Adrenal gland (tissue), 12 donors: ENCODE measurements around the gene PARD6G. TPM values are rescaled to one million over a fixed set of nuclear protein-coding genes. Genes with fewer than 3 reads are reported as not detected.

Experiments
- DNase-seq, 7 donors: peaks; one replicate each; pipeline ENCODE4 v3.0.0-alpha.2; 2019 to 2020
- H3K27ac ChIP-seq, 5 donors: fragments of 200-600 bp; sonication (generic) in 4 of 5; 1 replicate in 3 of 5; 2 replicates in 2 of 5; pipeline versions ENCODE4 v1.5.1 to v1.8.0; 2016 to 2020; ENCODE audit warnings: mild to moderate bottlenecking in 1 of 5
- H3K27me3 ChIP-seq: fragments of 200-600 bp; 2 replicates; pipeline ENCODE4 v1.8.0; 2021
- H3K36me3 ChIP-seq, 2 donors: fragments of 200-600 bp; replicated peaks in 1 of 2; 1 replicate in 1 of 2; 2 replicates in 1 of 2; pipeline versions ENCODE4 v1.5.1 to v1.8.0; 2018 to 2022
- H3K4me1 ChIP-seq, 2 donors: fragments of 200-600 bp; replicated peaks in 1 of 2; 1 replicate in 1 of 2; 2 replicates in 1 of 2; pipeline versions ENCODE4 v1.5.1 to v1.8.0; 2018 to 2021
- H3K4me3 ChIP-seq, 4 donors: fragments of 200-600 bp; sonication (generic) in 3 of 4; one replicate each; pipeline ENCODE4 v1.5.1; 2016 to 2018
- H3K9me3 ChIP-seq, 3 donors: fragments of 200-600 bp; sonication (generic) in 1 of 3; replicated peaks in 1 of 3; 1 replicate in 2 of 3; 2 replicates in 1 of 3; pipeline versions ENCODE4 v1.5.1 to v1.8.0; 2016 to 2021
- POLR2A ChIP-seq, 2 donors: fragments of 450-650 bp; IDR thresholded peaks; one replicate each; pipeline ENCODE4 v1.6.1; 2017; ENCODE audit warnings: antibody characterized with exemption in 2 of 2, mild to moderate bottlenecking in 2 of 2, moderate library complexity in 1 of 2
- WGBS, 4 donors: extraction: QIAGEN DNeasy Blood & Tissue Kit in 2 of 4; methylation state at CpG; one replicate each; pipeline versions ENCODE4 v1.1.5 to v1.1.7; 2013 to 2017; 5-methylcytosine and 5-hydroxymethylcytosine counted together
- intact Hi-C, 2 donors: fragments of 100-400 bp; cut with DNase I; formaldehyde crosslinking; loops; one replicate each; pipeline versions ENCODE4 v1.14.1 to v1.15.0; 2022 to 2023
- polyA plus RNA-seq, 3 donors: library from polyadenylated mRNA; stranded (reverse); fragments of 200-250 nt in 2 of 3; fragments of 350-450 nt in 1 of 3; fragmentation: Illumina TruSeq in 1 of 3; extraction: RNeasy Lipid Tissue Mini Kit (QIAGEN cat#74804) in 1 of 3; gene quantifications; one replicate each; pipeline ENCODE4 v1.2.3, GENCODE V29; 2013 to 2014
- total RNA-seq, 9 donors: library from RNA; depleted of rRNA in 4 of 9; stranded (reverse); fragments of >200 nt in 4 of 9; fragments of 120-200 nt in 1 of 9; fragmentation: NEBNext Ultra II Directional in 1 of 9; extraction: Animal tissue kit (Norgen Biotek cat#: 25700) in 1 of 9; gene quantifications; one replicate each; pipeline versions ENCODE4 v1.1.0 to v1.2.4, GENCODE V29; 2013 to 2023
- TF ChIP-seq, protein P1 (sequence below), 6 experiments: fragments of 450-650 bp in 4 of 6; fragments of 200-600 bp in 2 of 6; sonication (generic) in 1 of 6; IDR thresholded peaks; 1 replicate in 5 of 6; 2 replicates in 1 of 6; pipeline versions ENCODE4 v1.5.1 to v1.8.0; 2016 to 2021; ENCODE audit warnings: antibody characterized with exemption in 6 of 6, mild to moderate bottlenecking in 2 of 6, moderate library complexity in 1 of 6
- donor health status: healthy with polysubstance abuse.
- donor health status: Bipolar disorder and iron deficiency.
- donor health status: DM: yes; HTN: yes; CAD: no.
- donor health status: DM: no; HTN: no; CAD: no.
- donor health status: DM: no; HTN: no; CAD: no.
- donor health status: DM: yes; HTN: yes; CAD: no.

The PARD6G gene
- total and polyA plus RNA-seq, 12 donors, result 0.95 to 4.3 (median 2.3) TPM

DNA sequence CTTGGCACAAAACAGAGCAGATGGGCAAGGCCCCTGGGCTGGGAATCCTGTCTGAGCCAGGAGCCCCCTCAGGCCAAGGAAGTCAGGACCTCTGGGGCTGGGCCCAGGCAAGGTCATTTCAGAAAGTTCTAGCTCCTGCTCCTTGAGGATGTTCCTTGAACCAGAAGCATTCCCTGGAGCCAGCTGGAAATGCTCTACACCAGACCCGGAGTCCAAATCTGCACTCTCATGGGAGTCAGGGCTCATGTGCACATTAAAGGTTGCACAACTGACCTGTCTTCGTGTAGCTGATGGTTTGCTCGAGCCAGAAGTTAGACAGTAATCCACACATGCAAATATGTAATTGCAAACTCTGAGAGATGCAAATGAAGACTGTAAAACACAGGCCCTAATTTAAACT lies 18.0 kb downstream of the PARD6G start:
- no peak overlapping the region for H3K4me3 ChIP-seq
- no peak overlapping the region for H3K27ac ChIP-seq
- WGBS, 4 donors, result 62 to 78% (median 69%) methylated on average over 3 of the region's 3 CpGs
- no peaks in the 10 kb centered on the region for H3K9me3 ChIP-seq
- peak in 2 of 7 donors; percentile 11 to 19 for DNase-seq
- no peaks in the 10 kb centered on the region for H3K36me3 ChIP-seq
- intact Hi-C loops, result no loop called here
- no peaks in the 10 kb centered on the region for H3K27me3 ChIP-seq
- H3K4me1 ChIP-seq, result no peaks in the 10 kb centered on the region
- TF ChIP-seq, protein P1, sequence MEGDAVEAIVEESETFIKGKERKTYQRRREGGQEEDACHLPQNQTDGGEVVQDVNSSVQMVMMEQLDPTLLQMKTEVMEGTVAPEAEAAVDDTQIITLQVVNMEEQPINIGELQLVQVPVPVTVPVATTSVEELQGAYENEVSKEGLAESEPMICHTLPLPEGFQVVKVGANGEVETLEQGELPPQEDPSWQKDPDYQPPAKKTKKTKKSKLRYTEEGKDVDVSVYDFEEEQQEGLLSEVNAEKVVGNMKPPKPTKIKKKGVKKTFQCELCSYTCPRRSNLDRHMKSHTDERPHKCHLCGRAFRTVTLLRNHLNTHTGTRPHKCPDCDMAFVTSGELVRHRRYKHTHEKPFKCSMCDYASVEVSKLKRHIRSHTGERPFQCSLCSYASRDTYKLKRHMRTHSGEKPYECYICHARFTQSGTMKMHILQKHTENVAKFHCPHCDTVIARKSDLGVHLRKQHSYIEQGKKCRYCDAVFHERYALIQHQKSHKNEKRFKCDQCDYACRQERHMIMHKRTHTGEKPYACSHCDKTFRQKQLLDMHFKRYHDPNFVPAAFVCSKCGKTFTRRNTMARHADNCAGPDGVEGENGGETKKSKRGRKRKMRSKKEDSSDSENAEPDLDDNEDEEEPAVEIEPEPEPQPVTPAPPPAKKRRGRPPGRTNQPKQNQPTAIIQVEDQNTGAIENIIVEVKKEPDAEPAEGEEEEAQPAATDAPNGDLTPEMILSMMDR (IDR thresholded peaks at IDR 0.05), result no peak
- TF ChIP-seq POLR2A (IDR thresholded peaks at IDR 0.05), result no peak

DNA sequence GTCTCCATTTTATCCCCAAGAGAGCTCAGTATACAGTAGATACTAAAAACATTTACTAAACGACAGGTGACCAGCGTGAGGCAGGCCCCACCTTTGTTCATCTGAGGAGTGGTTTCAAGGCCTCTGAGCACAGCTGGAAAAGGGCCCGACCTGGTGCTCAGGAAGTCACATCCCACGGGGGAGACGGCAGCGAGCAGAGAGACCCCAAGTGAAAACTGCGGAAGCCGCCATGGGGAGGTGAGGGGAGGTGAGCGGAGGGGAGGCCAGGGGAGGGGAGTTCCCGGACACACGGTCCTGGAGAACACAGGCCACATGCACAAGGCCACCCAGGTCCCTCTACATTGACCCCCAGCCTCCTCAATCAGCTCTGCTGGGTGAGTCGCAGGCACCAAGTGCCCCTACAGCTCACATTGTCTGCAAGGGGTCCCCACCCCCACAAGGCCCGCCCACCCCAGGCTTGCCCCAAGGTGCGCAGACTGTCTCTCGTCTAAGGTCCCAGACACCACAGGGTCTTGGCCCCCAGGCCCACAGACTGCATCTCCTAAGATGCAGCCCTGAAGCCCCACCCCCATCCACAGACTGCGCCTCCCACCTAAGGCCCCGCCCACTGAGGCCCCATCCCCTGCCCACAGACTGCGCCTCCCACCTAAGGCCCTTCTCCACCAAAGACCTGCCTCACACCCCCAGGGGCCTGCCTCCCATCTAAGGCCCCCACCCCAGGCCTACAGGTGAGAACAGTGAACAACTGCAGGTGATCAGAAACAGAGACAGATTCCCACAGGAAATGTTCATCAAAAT lies 19.1 kb downstream of the PARD6G start:
- H3K27me3 ChIP-seq, result no peaks in the 10 kb centered on the region
- no peaks in the 10 kb centered on the region for H3K4me1 ChIP-seq
- no peak for DNase-seq
- no peaks in the 10 kb centered on the region for H3K9me3 ChIP-seq
- H3K4me3 ChIP-seq, result no peak overlapping the region
- 83 to 92% (median 85%) methylated on average over 15 to 18 of the region's 18 CpGs for WGBS, 4 donors
- intact Hi-C loops, result no loop called here
- H3K27ac ChIP-seq, result no peak overlapping the region
- no peaks in the 10 kb centered on the region for H3K36me3 ChIP-seq
- no peak for TF ChIP-seq POLR2A (IDR thresholded peaks at IDR 0.05)
- TF ChIP-seq, protein P1 (IDR thresholded peaks at IDR 0.05), result no peak

DNA sequence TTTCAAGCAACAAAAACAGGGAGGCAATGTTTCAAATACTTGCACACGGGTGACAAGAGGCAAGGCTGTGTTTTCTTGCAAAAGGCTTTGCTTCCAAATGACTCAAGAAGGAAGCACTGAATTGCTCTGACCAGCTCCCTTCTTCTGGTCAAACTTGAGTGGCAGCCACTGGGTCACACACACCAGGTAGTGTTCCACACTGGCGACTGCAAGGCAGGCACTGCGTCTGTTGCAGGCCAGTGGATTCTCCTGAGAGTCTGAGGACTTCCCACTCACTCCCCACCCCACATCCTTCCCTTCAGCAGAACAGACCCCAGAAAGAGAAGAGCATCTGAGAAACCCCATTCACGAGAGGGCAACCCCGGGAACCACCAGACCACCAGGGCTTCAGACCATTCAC lies 19.8 kb downstream of the PARD6G start:
- Histone ChIP-seq H3K36me3 (no peaks in the 10 kb centered on the region), H3K27me3 (no peaks in the 10 kb centered on the region), H3K27ac (no peak overlapping the region), H3K9me3 (no peaks in the 10 kb centered on the region), H3K4me3 (no peak overlapping the region), H3K4me1 (no peaks in the 10 kb centered on the region)
- TF ChIP-seq, protein P1 (IDR thresholded peaks at IDR 0.05), result no peak
- TF ChIP-seq POLR2A (IDR thresholded peaks at IDR 0.05), result no peak
- intact Hi-C loops, result no loop called here
- no peak for DNase-seq
- 74 to 91% (median 87%) methylated on average over 3 to 5 of the region's 5 CpGs for WGBS, 4 donors

DNA sequence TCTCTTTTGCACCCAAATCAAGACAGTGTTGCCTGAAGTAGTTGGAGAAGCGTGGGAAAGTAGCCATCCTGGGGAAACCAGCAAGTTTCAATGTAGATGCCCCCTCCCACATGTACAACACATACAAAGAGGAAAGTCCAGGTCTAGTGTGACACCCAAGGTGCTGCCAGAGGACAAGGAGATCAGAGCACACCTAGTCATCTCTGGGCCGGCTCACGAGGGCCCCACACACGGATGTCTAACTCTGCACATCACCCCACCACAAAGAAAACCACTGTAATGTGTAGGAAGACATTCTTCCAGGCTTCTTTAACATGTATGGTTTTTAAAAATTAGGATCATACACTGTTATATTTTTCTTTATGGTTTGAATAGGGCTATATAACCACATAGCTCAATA lies 21.6 kb downstream of the PARD6G start:
- Histone ChIP-seq H3K4me3 (no peak overlapping the region), H3K9me3 (no peaks in the 10 kb centered on the region), H3K36me3 (no peaks in the 10 kb centered on the region), H3K4me1 (no peaks in the 10 kb centered on the region), H3K27ac (no peak overlapping the region), H3K27me3 (no peaks in the 10 kb centered on the region)
- WGBS, 4 donors, result 66 to 83% (median 79%) methylated on average over 4 of the region's 4 CpGs
- TF ChIP-seq, protein P1 (IDR thresholded peaks at IDR 0.05), result no peak
- no peak for TF ChIP-seq POLR2A (IDR thresholded peaks at IDR 0.05)
- intact Hi-C loops, result no loop called here
- DNase-seq, result no peak
